Loucy (cell line): ENCODE measurements around the gene PSME4.
"Not testable (repeated sequence)": the region's sequence is repeated elsewhere in the genome, so short reads cannot be mapped to it uniquely, and the experiment has no call there.

ENCODE experiments used
- H2AFZ ChIP-seq: fragments of 200-600 bp; sonication (generic); 2 replicates; pipeline ENCODE4 v1.6.0; 2016; ENCODE audit warnings: antibody characterized with exemption, mild to moderate bottlenecking, low read length, moderate library complexity
- H3F3A ChIP-seq: fragments of 200-600 bp; 2 replicates; pipeline ENCODE4 v1.6.0; 2016; ENCODE audit warnings: antibody characterized with exemption, low read depth, mild to moderate bottlenecking
- H3K27me3 ChIP-seq: fragments of 200-600 bp; sonication (generic); 2 replicates; pipeline ENCODE4 v1.6.1; 2014; ENCODE audit warnings: low read length, mild to moderate bottlenecking; ENCODE audit not compliant: insufficient read depth, poor library complexity, severe bottlenecking
- H3K36me3 ChIP-seq: fragments of 200-600 bp; sonication (generic); 2 replicates; pipeline ENCODE4 v1.6.1; 2016; ENCODE audit warnings: low read length; ENCODE audit not compliant: insufficient read depth
- H3K4me1 ChIP-seq: fragments of 200-600 bp; sonication (generic); 2 replicates; pipeline ENCODE4 v1.5.1; 2014; ENCODE audit warnings: low read length, mild to moderate bottlenecking; ENCODE audit not compliant: insufficient read depth, poor library complexity, severe bottlenecking
- H3K4me2 ChIP-seq: fragments of 200-600 bp; sonication (generic); 2 replicates; pipeline ENCODE4 v1.6.0; 2014; ENCODE audit warnings: antibody characterized with exemption, low read length, low read depth, mild to moderate bottlenecking; ENCODE audit not compliant: poor library complexity, severe bottlenecking
- H3K4me3 ChIP-seq: fragments of 200-600 bp; sonication (generic); 2 replicates; pipeline ENCODE4 v1.5.1; 2014; ENCODE audit warnings: low read length, mild to moderate bottlenecking, mixed read lengths; ENCODE audit not compliant: poor library complexity, severe bottlenecking
- H3K79me2 ChIP-seq: fragments of 200-600 bp; sonication (generic); 2 replicates; pipeline ENCODE4 v1.6.1; 2014; ENCODE audit warnings: low read length; ENCODE audit not compliant: insufficient read depth
- H3K9ac ChIP-seq: fragments of 200-600 bp; sonication (generic); 2 replicates; pipeline ENCODE4 v1.6.0; 2014; ENCODE audit warnings: mild to moderate bottlenecking, low read depth, low read length, moderate library complexity; ENCODE audit not compliant: poor library complexity, severe bottlenecking
- H3K9me2 ChIP-seq: fragments of 200-600 bp; sonication (generic); replicated peaks from 2 replicates; pipeline ENCODE4 v1.6.1; 2016; ENCODE audit warnings: low read depth, low read length, mixed read lengths
- H3K9me3 ChIP-seq: fragments of 200-600 bp; sonication (generic); 2 replicates; pipeline ENCODE4 v1.6.1; 2014; ENCODE audit warnings: mild to moderate bottlenecking, antibody characterized with exemption, low read length, low read depth; ENCODE audit not compliant: insufficient read depth
- H4K20me1 ChIP-seq: fragments of 200-600 bp; sonication (generic); 2 replicates; pipeline ENCODE4 v1.6.0; 2014; ENCODE audit warnings: antibody characterized with exemption, low read length, mild to moderate bottlenecking; ENCODE audit not compliant: insufficient read depth, poor library complexity, severe bottlenecking
- EZH2phosphoT487 ChIP-seq: fragments of 200-600 bp; IDR thresholded peaks from 2 replicates; pipeline ENCODE4 v1.6.1; 2018; ENCODE audit warnings: antibody characterized with exemption, mild to moderate bottlenecking, moderate library complexity, borderline replicate concordance
- TF ChIP-seq, protein P1 (sequence below): fragments of 200-600 bp; sonication (generic); conservative IDR thresholded peaks from 2 replicates; pipeline ENCODE4 v1.5.1; 2014; ENCODE audit warnings: mild to moderate bottlenecking, antibody characterized with exemption, low read length

PSME4 gene

DNA sequence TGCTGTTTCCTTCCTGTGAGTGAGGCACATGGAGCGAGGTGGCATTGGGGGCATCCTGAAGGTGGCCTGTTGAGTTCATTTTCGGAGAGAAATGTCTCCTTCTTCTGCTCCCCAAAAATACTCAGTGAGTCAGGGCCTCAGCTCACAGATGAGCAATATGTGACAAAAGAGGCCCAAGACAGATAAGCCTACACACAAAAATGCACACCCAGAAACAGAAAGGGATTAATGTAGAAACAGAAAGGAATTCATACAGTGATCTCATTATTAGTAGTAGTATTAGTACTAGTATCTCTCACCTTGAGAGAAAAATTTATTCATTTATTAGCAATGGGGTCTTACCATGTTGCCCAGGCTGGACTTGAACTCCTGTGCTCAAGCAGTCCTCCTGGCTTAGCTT, 116.1 kb downstream of the PSME4 start:
- Histone ChIP-seq H4K20me1 (no peaks in the 10 kb centered on the region), H2AFZ (no peak overlapping the region), H3K9ac (no peak overlapping the region), H3K4me2 (no peak overlapping the region), H3K36me3 (no peaks in the 10 kb centered on the region), H3K9me2 (no peaks in the 10 kb centered on the region), H3K4me3 (no peak overlapping the region), H3K27me3 (no peaks in the 10 kb centered on the region), H3F3A (no peaks in the 10 kb centered on the region), H3K9me3 (no peaks in the 10 kb centered on the region), H3K4me1 (no peaks in the 10 kb centered on the region), H3K79me2 (no peaks in the 10 kb centered on the region)
- TF ChIP-seq, protein P1, sequence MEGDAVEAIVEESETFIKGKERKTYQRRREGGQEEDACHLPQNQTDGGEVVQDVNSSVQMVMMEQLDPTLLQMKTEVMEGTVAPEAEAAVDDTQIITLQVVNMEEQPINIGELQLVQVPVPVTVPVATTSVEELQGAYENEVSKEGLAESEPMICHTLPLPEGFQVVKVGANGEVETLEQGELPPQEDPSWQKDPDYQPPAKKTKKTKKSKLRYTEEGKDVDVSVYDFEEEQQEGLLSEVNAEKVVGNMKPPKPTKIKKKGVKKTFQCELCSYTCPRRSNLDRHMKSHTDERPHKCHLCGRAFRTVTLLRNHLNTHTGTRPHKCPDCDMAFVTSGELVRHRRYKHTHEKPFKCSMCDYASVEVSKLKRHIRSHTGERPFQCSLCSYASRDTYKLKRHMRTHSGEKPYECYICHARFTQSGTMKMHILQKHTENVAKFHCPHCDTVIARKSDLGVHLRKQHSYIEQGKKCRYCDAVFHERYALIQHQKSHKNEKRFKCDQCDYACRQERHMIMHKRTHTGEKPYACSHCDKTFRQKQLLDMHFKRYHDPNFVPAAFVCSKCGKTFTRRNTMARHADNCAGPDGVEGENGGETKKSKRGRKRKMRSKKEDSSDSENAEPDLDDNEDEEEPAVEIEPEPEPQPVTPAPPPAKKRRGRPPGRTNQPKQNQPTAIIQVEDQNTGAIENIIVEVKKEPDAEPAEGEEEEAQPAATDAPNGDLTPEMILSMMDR: no peak
- TF ChIP-seq EZH2phosphoT487: no peak

DNA sequence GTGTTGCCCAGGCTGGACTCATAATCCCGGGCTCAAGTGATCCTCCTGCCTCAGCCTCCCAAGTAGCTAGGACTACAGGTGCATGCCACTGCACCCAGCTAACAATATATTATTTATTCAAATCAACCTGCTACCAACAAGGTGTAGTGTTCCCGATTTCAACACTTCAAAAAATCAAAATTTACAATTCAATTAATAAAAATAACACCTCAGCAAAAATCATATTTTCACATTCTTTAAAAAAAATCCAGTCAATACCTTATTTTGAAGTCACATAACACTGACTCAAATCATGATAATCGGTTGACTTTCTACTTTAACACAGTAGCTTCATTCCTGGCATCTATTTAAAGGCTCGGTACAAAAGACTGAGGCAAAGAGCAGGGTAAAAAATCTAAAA, 118.3 kb downstream of the PSME4 start:
- no peaks in the 10 kb centered on the region for H3K79me2 ChIP-seq
- no peaks in the 10 kb centered on the region for H3K27me3 ChIP-seq
- no peaks in the 10 kb centered on the region for H3K4me1 ChIP-seq
- H3K9me2 ChIP-seq: no peaks in the 10 kb centered on the region
- no peaks in the 10 kb centered on the region for H4K20me1 ChIP-seq
- H2AFZ ChIP-seq: no peak overlapping the region
- H3K4me3 ChIP-seq: no peak overlapping the region
- no peak overlapping the region for H3K9ac ChIP-seq
- TF ChIP-seq, protein P1: no peak
- TF ChIP-seq EZH2phosphoT487: no peak
- no peak overlapping the region for H3K4me2 ChIP-seq
- no peaks in the 10 kb centered on the region for H3K36me3 ChIP-seq
- H3K9me3 ChIP-seq: no peaks in the 10 kb centered on the region
- H3F3A ChIP-seq: no peaks in the 10 kb centered on the region

DNA sequence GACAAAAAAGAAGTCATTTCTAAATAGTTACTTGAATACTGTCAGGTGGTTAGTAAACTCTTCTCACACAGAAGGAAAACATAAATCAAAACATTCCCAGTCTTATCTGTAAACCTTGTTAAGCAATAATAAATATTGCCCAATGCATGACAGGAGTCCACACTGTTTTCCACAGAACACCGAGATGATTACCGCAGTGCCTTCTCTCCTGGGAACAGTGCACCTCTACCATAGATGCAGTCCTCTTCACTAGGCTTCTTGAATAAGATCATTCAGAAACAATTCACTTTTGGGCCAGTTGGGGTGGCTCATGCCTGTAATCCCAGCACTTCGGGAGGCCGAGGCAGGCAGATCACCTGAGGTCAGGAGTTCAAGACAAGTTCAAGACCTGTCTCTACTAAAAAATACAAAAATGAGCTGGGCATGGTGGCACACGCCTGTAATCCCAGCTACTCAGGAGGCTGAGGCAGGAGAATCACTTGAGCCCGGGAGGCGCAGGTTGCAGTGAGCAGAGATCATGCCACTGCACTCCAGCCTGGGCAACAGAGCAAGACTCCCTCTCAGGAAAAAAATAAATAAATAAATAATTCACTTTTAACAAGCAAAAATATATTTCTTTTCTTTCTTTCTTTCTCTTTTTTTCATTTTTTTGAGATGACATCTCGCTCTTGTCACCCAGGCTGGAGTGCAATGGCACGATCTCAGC, 119.6 kb downstream of the PSME4 start:
- H3K4me1 ChIP-seq, H3K36me3 ChIP-seq, H3K27me3 ChIP-seq, H3K79me2 ChIP-seq, H3K4me3 ChIP-seq, H3K9me3 ChIP-seq, H3K9ac ChIP-seq, H4K20me1 ChIP-seq, H3K9me2 ChIP-seq, H3F3A ChIP-seq, H3K4me2 ChIP-seq, H2AFZ ChIP-seq: not testable (repeated sequence)

DNA sequence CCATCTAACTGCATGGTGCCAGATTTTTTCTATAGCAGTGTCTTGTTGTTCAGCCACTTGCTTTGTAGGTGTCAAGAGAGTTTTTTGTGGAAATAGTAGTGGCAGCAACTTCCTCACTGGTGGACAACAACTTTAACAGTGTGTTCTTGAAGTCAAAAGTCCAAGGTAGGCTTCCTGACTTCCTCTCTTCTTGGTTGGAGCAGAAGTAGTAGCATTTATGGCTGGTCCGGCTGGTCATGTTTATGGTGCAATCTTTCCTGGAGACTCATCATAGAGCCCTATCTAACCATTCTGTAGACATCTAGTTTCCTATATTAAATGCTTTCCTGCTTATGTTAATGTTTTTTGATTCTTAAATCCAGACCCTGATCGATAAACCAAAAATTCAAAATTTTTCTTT, 122.7 kb downstream of the PSME4 start:
- Histone ChIP-seq H3K9me2 (no peaks in the 10 kb centered on the region), H3K4me1 (peaks cover 4% of the 10 kb centered on the region), H3K9me3 (no peaks in the 10 kb centered on the region), H4K20me1 (no peaks in the 10 kb centered on the region), H3K36me3 (no peaks in the 10 kb centered on the region), H3K79me2 (no peaks in the 10 kb centered on the region), H3K4me2 (no peak overlapping the region), H3K27me3 (no peaks in the 10 kb centered on the region), H3F3A (no peaks in the 10 kb centered on the region), H2AFZ (no peak overlapping the region), H3K4me3 (no peak overlapping the region), H3K9ac (no peak overlapping the region)
- TF ChIP-seq EZH2phosphoT487: no peak
- TF ChIP-seq, protein P1: no peak
